H4 (cell line): ENCODE measurements around the gene GFPT2. TPM values are rescaled to one million over a fixed set of nuclear protein-coding genes. Genes with fewer than 3 reads are reported as not detected.

Experiments used
- DNase-seq: peaks from one replicate; pipeline ENCODE4 v3.0.0-alpha.2; 2015; ENCODE audit warnings: low spot score
- total RNA-seq: library from RNA; depleted of rRNA; stranded (reverse); fragments of >200 nt; shearing (Covaris generic); gene quantifications from 2 replicates; pipeline ENCODE4 v1.2.3, GENCODE V29; 2014

GFPT2 gene
- total RNA-seq, 1 experiment from 2014 or later, result 16.4 TPM

DNA sequence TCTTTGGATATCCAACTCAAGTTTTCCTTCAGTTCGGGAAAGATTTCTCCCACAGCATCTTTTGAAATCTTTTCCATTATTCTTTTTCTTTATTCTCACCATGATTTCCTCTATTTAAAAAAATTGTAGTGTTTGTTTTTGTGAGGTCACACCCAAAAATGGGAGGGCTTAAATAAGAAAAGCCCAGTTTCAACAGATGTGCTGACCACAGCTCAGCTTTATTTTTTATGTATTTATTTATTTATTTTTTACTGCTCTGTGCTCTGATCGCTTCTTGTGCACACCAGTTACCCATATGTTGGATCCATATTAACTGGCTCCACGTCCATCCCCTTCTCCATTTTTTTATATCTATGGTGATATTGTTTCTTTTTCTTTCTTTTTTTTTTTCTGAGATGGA, 20.3 kb downstream of the GFPT2 start:
- DNase-seq, result no peak

DNA sequence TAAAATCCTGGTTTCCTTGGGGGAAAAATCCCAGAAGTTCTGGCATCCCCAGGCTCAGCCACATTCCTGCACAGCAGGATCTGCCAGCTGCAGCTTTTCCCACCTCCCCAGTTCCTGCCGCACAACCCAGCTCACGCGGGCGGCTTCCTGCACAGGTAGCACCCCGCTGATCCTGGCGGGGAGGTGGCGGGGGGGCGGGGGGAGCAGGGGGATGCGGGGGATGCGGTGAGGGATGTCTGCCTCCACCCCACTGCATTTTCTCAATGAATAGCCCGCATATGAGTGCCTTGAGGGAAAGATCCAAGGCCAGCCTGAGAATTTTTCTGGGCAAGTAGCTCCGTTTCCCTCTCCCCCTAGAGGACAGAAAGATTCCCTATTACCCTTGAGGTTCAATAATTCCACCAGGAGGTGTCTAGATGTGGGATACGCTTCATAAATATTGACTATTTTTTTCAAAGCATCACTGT, 21.1 kb downstream of the GFPT2 start:
- DNase-seq, result peak; percentile 48

GRCh38 chr5:180331647-180331950, 21.5 kb downstream of the GFPT2 start:
- peak; percentile 71 for DNase-seq

DNA sequence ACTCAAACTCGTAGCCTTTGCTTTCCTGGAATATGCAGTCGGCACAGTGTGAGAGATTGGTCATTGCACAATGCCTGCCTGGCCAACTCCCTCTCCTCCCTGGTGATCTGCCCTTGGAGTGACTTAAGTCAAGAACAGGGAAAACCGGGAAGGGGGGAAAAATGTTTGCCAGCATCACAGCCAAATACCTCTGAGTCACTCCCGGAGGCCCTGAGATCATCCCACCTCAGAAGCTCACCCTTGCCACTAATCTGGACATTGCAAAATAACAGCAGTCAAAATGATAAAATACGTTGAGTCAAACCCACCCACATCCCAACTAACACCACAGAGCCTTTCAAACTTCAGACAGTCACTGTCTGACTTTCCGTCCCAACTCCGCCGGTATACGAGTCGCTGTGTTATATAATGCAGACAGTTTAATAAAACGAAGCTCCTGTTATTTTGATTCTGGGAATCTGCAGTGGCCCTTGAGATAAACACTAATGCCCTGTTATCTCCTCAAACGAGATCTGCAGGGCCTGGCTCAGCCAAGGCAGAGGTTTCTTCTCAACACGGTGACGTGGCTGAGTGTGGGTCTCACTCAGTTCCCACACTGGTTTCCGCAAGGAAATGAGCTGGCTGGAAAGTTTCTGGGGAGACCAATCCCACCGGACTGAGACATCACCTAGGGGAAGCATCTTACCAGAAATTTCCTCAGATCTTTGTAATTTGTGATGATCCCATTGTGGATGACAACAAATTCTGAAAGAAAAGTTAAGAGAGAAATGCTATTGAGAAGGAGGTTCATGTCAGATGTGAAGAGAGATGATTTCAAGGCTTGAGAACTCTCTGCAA, 22.1 kb downstream of the GFPT2 start:
- peak; percentile 91 for DNase-seq

DNA sequence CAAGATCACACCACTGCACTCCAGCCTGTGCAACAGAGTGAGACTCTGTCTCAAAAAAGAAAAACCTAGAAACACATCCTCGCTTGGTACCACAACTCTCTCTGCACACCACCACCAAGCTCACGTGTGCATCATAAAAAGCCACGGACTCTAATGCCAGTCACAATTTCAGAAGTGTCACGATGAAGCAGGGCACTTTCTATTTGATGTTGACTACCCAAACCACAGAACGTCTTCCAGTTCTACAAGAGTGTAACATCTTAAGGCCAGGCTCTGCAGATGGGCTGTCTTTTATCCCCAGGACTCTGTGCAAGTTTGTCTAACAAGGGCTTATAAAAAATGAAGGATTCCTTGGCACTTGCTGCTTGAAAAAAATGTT, 22.9 kb downstream of the GFPT2 start:
- DNase-seq, result no peak

DNA sequence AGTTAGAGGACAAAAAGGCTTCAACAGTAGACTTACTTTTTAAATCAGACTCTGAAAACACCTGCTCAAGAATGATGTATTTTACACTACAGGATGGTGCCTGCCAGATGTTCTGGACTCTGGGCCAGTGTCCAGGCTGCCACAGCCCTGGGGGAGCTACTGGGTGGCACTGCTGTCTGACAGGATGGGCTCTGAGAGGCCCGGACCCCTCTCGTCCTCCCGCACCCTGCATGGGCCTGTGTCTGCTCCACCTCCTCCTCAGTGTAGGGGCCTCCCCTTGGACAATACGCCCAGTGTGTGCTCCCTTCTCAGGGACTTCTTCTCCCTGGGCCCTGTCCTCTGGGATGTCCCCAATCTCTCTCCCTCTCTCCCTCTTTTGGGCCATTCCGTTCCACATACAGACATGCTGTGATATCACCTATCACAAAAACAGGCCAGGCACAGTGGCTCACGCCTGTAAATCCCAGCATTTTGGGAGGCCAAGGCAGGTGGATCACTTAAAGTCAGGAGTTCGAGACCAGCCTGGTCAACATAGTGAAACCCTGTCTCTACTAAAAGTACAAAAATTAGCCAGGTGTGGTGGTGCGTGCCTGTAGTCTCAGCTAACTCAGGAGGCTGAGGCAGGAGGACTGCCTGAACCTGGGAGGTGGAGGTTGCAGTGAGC, 23.4 kb downstream of the GFPT2 start:
- DNase-seq, result no peak

- no peak for DNase-seq
Measured at GRCh38 chr5:180329138-180329435, 24.0 kb downstream of the GFPT2 start.

DNA sequence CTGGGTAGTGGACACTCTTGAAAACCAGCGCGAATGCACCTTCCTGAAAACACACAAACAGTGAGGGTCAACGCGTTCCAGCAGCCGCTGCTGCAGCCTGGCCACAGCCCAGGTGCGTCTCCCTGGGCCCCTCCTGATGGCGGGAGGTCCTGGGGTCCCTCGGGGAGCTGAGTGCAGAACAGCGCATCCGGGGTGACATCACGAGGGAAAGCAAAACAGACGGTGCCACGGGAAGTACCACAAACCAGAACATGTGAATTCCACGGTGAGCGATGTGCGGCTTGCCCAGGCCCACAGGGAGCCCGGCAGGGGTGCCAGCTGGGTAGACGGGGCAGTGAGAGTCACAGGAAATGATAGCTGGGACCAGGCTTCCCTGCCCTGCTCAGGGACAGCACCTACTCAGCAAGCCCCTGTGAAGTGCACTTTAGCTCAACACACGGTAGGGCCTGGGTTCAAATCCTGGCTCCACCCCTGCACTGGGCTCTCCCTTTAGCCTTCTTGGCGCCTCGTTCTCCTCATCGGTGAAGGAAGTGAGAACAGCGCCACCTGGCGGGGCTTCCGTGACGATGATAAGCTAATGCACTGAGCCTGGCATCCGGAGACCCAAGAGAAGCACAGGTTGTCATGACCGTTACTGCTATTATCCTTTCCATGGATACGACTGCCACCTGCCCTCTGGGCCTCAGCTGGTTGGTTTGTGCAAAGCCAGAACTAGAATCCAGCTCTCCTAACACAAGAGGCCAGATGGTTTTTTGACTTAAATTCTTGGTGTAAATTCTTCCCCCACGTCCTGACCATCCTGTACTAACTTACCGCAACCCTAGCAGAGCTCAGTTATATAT, 24.6 kb downstream of the GFPT2 start:
- DNase-seq, result peak; percentile 89

GRCh38 chr5:180326989-180327565, 26.1 kb downstream of the GFPT2 start:
- no peak for DNase-seq

- no peak for DNase-seq
Measured at GRCh38 chr5:180324601-180324950, 28.6 kb downstream of the GFPT2 start.

- DNase-seq, result no peak
Measured at GRCh38 chr5:180323941-180324600, 29.1 kb downstream of the GFPT2 start.

- DNase-seq, result no peak
Measured at GRCh38 chr5:180323160-180323559, 30.0 kb downstream of the GFPT2 start.

- DNase-seq, result no peak
Measured at GRCh38 chr5:180318456-180319089, 34.6 kb downstream of the GFPT2 start.

DNA sequence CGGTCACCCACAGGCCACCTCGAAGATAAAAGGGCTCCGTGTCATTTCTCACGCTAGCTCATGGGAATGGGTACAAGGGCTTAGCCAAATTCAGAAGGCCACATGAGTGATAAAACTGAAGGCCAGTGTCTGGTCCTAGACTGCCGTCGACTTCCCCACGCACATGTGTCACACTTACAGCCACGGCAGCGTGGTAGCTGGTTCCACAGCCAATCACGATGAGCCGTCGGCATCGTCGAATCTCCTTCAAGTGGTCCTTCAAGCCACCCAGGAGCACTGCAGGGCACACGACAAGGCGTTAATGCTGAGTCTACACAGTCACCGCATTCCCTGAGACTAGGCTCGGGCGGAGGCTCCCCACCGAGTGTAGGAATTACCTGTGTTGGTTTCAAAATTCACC, 36.5 kb downstream of the GFPT2 start:
- no peak for DNase-seq

DNA sequence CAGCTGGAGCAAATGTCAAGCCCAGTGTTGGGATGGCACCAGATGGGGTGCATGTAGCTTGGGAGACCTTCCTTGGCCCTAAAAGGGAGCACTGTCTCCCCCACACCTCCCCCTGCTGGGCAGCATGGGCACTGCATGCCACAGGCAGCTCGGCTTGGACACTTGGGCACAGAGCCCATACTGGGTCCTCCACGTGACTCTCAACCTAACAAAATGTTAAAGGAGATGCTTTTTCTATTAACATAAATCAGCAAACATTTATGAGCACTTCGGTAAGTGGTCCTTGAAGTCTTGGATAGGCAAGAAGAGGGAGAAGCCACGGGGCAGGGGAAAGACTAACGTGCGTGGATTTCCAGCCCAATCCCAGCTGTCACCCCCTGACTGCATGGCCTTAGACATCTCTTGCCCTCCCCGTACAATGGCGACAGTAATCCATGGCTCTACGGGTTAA, 37.3 kb downstream of the GFPT2 start:
- DNase-seq, result peak; percentile 67

GRCh38 chr5:180313677-180314505, 39.2 kb downstream of the GFPT2 start:
- DNase-seq, result peak; percentile 91

GRCh38 chr5:180311216-180311615, 41.9 kb downstream of the GFPT2 start:
- no peak for DNase-seq

- no peak for DNase-seq
Measured at GRCh38 chr5:180306796-180307195, 46.3 kb downstream of the GFPT2 start.

DNA sequence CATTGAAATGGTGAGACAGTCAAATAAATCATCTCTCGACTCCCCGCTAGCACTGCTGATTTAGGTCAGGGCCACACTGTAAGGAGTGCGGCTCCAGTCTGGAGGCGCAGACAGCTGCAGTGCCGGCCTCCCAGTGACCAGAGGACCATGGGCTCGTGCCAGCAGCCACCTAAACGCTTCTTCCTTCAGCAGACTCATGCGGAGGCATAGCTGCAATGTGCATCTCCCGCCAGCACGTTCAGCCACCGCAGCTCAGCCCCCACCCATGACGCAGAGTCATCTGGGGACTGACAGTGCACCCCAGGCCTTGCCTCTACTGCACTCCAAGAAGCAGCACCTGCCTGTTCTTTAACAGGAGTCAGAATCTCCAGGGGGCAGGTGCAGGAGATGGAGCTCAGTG, 47.7 kb downstream of the GFPT2 start:
- no peak for DNase-seq
